Spleen (tissue), 11 donors: ENCODE measurements around the gene PLXNA2. TPM values are rescaled to one million over a fixed set of nuclear protein-coding genes. Genes with fewer than 3 reads are reported as not detected.

Experiments used
- DNase-seq: peaks from one replicate; pipeline ENCODE4 v3.0.0-alpha.2; 2020
- H3K27ac ChIP-seq, 8 donors: fragments of 200-600 bp; sonication (generic) in 7 of 8; 1 replicate in 4 of 8; 2 replicates in 4 of 8; pipeline versions ENCODE4 v1.5.0 to v1.8.0; 2016 to 2021; ENCODE audit warnings: inconsistent platforms in 4 of 8, mild to moderate bottlenecking in 4 of 8, moderate library complexity in 1 of 8
- H3K27me3 ChIP-seq, 7 donors: fragments of 200-600 bp; sonication (generic) in 6 of 7; replicated peaks in 1 of 7; 1 replicate in 4 of 7; 2 replicates in 3 of 7; pipeline versions ENCODE4 v1.5.0 to v1.8.0; 2016 to 2021; ENCODE audit warnings: inconsistent platforms in 3 of 7, mild to moderate bottlenecking in 1 of 7
- H3K36me3 ChIP-seq, 6 donors: fragments of 200-600 bp; sonication (generic) in 5 of 6; 1 replicate in 4 of 6; 2 replicates in 2 of 6; pipeline versions ENCODE4 v1.5.0 to v1.8.0; 2016 to 2021; ENCODE audit warnings: inconsistent platforms in 2 of 6
- H3K4me1 ChIP-seq, 6 donors: fragments of 200-600 bp; sonication (generic) in 5 of 6; 1 replicate in 3 of 6; 2 replicates in 3 of 6; pipeline versions ENCODE4 v1.5.0 to v1.8.0; 2016 to 2021; ENCODE audit warnings: inconsistent platforms in 3 of 6
- H3K4me3 ChIP-seq, 8 donors: fragments of 200-600 bp; sonication (generic) in 7 of 8; 1 replicate in 4 of 8; 2 replicates in 4 of 8; pipeline versions ENCODE4 v1.5.0 to v1.8.0; 2016 to 2021; ENCODE audit warnings: inconsistent platforms in 4 of 8, mild to moderate bottlenecking in 4 of 8, moderate library complexity in 2 of 8
- H3K9me3 ChIP-seq, 8 donors: fragments of 200-600 bp; sonication (generic) in 7 of 8; 1 replicate in 4 of 8; 2 replicates in 4 of 8; pipeline versions ENCODE4 v1.5.0 to v1.8.0; 2016 to 2021; ENCODE audit warnings: inconsistent platforms in 4 of 8
- POLR2A ChIP-seq, 3 donors: fragments of 450-650 bp; IDR thresholded peaks; one replicate each; pipeline ENCODE4 v1.5.1; 2017; ENCODE audit warnings: antibody characterized with exemption in 3 of 3, mild to moderate bottlenecking in 1 of 3
- POLR2AphosphoS5 ChIP-seq, 3 donors: sonication (generic); formaldehyde crosslinking; IDR thresholded peaks; one replicate each; pipeline ENCODE4 v1.5.1; 2017; ENCODE audit warnings: antibody characterized with exemption in 3 of 3
- WGBS, 5 donors: extraction: QIAGEN DNeasy Blood & Tissue Kit in 3 of 5; methylation state at CpG; one replicate each; pipeline versions ENCODE4 v1.1.5 to v1.1.7; 2013 to 2018; 5-methylcytosine and 5-hydroxymethylcytosine counted together
- intact Hi-C: fragments of 100-400 bp; cut with DNase I; formaldehyde crosslinking; loops from one replicate; pipeline ENCODE4 v1.15.0; 2023; ENCODE audit warnings: low total_unique reads
- polyA plus RNA-seq, 3 donors: library from polyadenylated mRNA; stranded (reverse); fragments of 200-250 nt; gene quantifications; one replicate each; pipeline ENCODE4 v1.2.1, GENCODE V29; 2013
- total RNA-seq, 7 donors: library from RNA; depleted of rRNA in 3 of 7; stranded (reverse); fragments of >200 nt in 3 of 7; fragmentation: NEBNext Ultra II Directional in 4 of 7; extraction: Animal tissue kit (Norgen Biotek cat#: 25700) in 4 of 7; gene quantifications; one replicate each; pipeline versions ENCODE4 v1.1.0 to v1.2.1, GENCODE V29; 2016 to 2021
- TF ChIP-seq, protein P1 (sequence below), 11 experiments: fragments of 200-600 bp in 7 of 11; fragments of 450-650 bp in 4 of 11; sonication (generic) in 4 of 11; IDR thresholded peaks in 8 of 11; conservative IDR thresholded peaks in 3 of 11; 1 replicate in 7 of 11; 2 replicates in 4 of 11; pipeline versions ENCODE4 v1.4.0 to v1.8.0; 2016 to 2021; ENCODE audit warnings: antibody characterized with exemption in 11 of 11, inconsistent platforms in 4 of 11, mild to moderate bottlenecking in 1 of 11
- donor health status: healthy with polysubstance abuse.
- donor health status: DM: no; HTN: no; CAD: no; lungs with moderate emphysema.
- donor health status: DM: no; HTN: no; CAD: no.
- donor health status: Bipolar disorder and iron deficiency.
- donor health status: healthy.
- donor health status: DM: no; HTN: no; CAD: no.
- donor health status: DM: yes; HTN: yes; CAD: no.

Gene PLXNA2
- total and polyA plus RNA-seq, 10 donors, result 0.93 to 16.9 (median 7.0) TPM

DNA sequence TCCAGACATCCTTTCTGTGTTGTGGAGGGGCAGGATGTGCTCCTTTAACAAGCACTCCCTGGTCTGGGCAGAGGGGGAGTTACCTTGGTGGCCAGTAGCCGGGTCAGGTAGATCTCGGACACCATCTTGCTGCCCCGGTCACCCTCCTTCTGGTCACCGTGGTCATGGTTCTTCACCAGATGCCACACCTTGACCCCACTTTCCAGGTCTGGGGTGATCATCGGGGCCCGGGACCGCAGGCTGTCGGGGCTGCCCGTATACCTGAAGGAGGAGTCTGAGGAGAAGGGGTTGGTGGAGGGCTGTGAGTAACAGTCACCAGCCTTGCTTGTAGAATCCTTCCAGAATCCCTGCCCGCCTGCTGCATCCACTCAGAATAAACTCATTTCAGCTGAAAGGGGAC, 210.9 kb downstream of the PLXNA2 start:
- TF ChIP-seq POLR2A (IDR thresholded peaks at IDR 0.05) (no peak), POLR2AphosphoS5 (IDR thresholded peaks at IDR 0.05) (no peak)
- Histone ChIP-seq H3K4me3 (no peak overlapping the region), H3K27me3 (peaks cover 0 to 4% (median 0%) of the 10 kb centered on the region in 7 donors), H3K36me3 (peaks cover 0 to 57% (median 0%) of the 10 kb centered on the region in 6 donors), H3K9me3 (no peaks in the 10 kb centered on the region), H3K4me1 (peaks cover 0 to 6% (median 0%) of the 10 kb centered on the region in 6 donors), H3K27ac (no peak overlapping the region)
- WGBS, 5 donors, result 86 to 98% (median 96%) methylated on average over 10 of the region's 10 CpGs
- peak; percentile 58 for DNase-seq
- intact Hi-C loops, result no loop called here

DNA sequence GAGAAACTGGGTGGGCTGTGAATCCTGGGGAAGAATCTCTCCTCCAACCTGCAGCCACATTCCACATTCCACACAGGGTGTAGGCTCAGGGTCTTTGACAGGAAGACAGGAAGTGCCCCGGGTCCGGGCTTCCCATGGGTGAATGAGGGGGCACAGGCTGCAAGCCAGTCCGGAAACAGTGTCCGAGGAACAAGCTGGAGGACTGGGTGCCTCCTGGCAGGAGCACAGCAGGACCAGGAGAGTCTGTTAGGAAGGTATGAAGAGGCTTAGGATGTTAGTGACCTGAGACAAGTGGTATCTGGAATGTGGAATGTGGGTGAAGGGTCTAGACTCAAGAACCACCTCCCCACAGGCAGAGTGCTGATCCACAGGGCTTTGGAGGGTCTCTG, 212.3 kb downstream of the PLXNA2 start:
- H3K27ac ChIP-seq, result no peak overlapping the region
- 69 to 84% (median 82%) methylated on average over 4 of the region's 4 CpGs for WGBS, 5 donors
- H3K27me3 ChIP-seq, result peaks cover 0 to 4% (median 0%) of the 10 kb centered on the region in 7 donors
- no peaks in the 10 kb centered on the region for H3K9me3 ChIP-seq
- H3K4me1 ChIP-seq, result peaks cover 0 to 6% (median 0%) of the 10 kb centered on the region in 6 donors
- intact Hi-C loops, result no loop called here
- no peak for DNase-seq
- TF ChIP-seq POLR2A (IDR thresholded peaks at IDR 0.05) (no peak), POLR2AphosphoS5 (IDR thresholded peaks at IDR 0.05) (no peak)
- TF ChIP-seq, protein P1, sequence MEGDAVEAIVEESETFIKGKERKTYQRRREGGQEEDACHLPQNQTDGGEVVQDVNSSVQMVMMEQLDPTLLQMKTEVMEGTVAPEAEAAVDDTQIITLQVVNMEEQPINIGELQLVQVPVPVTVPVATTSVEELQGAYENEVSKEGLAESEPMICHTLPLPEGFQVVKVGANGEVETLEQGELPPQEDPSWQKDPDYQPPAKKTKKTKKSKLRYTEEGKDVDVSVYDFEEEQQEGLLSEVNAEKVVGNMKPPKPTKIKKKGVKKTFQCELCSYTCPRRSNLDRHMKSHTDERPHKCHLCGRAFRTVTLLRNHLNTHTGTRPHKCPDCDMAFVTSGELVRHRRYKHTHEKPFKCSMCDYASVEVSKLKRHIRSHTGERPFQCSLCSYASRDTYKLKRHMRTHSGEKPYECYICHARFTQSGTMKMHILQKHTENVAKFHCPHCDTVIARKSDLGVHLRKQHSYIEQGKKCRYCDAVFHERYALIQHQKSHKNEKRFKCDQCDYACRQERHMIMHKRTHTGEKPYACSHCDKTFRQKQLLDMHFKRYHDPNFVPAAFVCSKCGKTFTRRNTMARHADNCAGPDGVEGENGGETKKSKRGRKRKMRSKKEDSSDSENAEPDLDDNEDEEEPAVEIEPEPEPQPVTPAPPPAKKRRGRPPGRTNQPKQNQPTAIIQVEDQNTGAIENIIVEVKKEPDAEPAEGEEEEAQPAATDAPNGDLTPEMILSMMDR (IDR thresholded peaks at IDR 0.05 in 8 of 11, conservative IDR thresholded peaks at IDR 0.05 in 3 of 11), result no peak
- H3K36me3 ChIP-seq, result peaks cover 0 to 57% (median 0%) of the 10 kb centered on the region in 6 donors
- no peak overlapping the region for H3K4me3 ChIP-seq

DNA sequence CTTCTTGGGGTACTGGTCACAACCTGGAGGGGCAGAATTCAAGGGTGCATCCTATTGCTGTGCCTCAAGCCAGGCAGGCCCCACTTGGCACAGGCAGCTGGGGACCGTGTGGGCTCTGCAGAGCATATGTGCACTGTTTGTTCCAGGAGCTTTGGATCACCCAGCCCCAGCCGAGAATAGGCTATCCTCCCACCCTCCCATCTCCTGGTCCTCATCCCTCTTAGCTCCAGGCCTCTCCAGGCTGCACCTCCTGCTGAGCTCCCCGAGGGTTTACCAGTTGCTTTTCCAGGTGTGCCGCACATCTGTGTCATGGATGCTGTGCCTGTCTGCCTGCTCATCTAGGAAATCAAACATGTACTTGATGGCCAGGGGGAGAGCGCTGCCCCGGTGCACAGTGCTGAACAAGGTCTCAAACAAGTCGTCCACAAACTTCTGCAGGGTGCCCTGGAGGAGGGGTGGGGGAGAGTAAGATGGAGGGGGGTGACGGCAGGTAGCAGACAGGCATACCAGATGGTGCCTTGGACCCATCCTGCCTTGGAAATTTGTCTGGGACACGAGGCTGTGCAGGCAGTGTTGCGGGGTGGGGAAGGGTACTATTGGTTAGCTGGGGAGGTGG, 212.8 kb downstream of the PLXNA2 start:
- H3K27ac ChIP-seq, result no peak overlapping the region
- 84 to 92% (median 90%) methylated on average over 10 of the region's 10 CpGs for WGBS, 5 donors
- no peak overlapping the region for H3K4me3 ChIP-seq
- H3K36me3 ChIP-seq, result peaks cover 0 to 60% (median 0%) of the 10 kb centered on the region in 6 donors
- TF ChIP-seq POLR2AphosphoS5 (IDR thresholded peaks at IDR 0.05) (no peak), POLR2A (IDR thresholded peaks at IDR 0.05) (no peak)
- TF ChIP-seq, protein P1 (IDR thresholded peaks at IDR 0.05 in 8 of 11, conservative IDR thresholded peaks at IDR 0.05 in 3 of 11), result no peak
- H3K9me3 ChIP-seq, result no peaks in the 10 kb centered on the region
- no peak for DNase-seq
- peaks cover 0 to 6% (median 0%) of the 10 kb centered on the region in 6 donors for H3K4me1 ChIP-seq
- H3K27me3 ChIP-seq, result peaks cover 0 to 4% (median 0%) of the 10 kb centered on the region in 7 donors
- intact Hi-C loops, result no loop called here

DNA sequence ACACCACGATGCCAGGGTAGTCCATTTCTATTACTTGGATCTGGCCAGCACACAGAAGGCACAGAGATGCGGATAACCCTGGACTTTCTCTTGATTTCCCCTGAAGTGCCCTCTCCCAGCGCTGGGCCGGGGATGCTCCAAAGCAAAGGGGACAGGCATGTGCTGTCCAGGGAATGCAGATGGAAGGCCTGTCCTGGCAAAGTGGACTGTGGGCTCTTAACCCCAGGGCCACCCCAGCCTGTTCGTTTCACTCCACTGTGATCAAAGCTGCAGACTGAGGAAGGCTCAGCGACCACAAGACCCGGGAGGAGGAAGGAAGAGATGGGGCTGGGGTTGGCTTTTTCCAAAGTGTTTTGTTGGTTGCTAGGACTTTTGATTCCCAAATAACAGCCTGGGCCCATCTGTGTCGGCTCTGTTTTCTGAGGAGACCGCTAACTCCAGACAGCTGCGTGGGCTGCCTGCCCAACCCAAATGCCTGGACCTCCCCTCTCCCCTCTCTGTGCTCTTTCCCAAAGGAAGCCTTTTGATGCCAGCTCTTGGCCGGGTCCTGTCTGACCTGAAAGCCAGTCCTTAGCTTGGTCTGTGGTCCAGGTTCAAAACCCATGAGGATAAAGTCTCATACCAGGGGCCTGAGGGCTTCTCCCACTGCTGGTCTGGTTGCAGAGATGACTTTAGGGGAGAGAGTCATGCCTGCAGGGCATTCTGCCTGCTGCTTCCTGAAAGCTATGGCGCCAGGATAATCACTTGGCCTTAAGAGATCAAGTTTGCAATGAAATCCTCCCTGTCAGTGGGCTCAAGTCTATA, 213.7 kb downstream of the PLXNA2 start:
- DNase-seq, result no peak
- intact Hi-C loops, result no loop called here
- WGBS, 5 donors, result 43 to 65% (median 60%) methylated on average over 12 of the region's 12 CpGs

More for the DNA sequence above, 213.7 kb downstream of the PLXNA2 start:
- Histone ChIP-seq H3K4me3 (no peak overlapping the region), H3K4me1 (peaks cover 0 to 6% (median 0%) of the 10 kb centered on the region in 6 donors), H3K36me3 (peaks cover 0 to 60% (median 0%) of the 10 kb centered on the region in 6 donors), H3K27me3 (peaks cover 0 to 4% (median 0%) of the 10 kb centered on the region in 7 donors), H3K27ac (peak overlapping the region in 1 of 8 donors; percentile 14), H3K9me3 (no peaks in the 10 kb centered on the region)
- TF ChIP-seq, protein P1 (IDR thresholded peaks at IDR 0.05 in 8 of 11, conservative IDR thresholded peaks at IDR 0.05 in 3 of 11), result no peak
- no peak for TF ChIP-seq POLR2A (IDR thresholded peaks at IDR 0.05)
- no peak for TF ChIP-seq POLR2AphosphoS5 (IDR thresholded peaks at IDR 0.05)
